GM12878 (cell line): ENCODE measurements around the gene ADAMTS3. TPM values are rescaled to one million over a fixed set of nuclear protein-coding genes. Genes with fewer than 3 reads are reported as not detected.

Source experiments
- ATAC-seq: fragments of 200-7000 bp; cut with Tn5 transposase; 3 replicates; pipeline ENCODE4 v1.9.1; 2020; ENCODE audit warnings: mild to moderate bottlenecking, moderate library complexity
- BruUV-seq: library from RNA; stranded (reverse); fragments of 400-500 nt; replicated peaks from 2 replicates; lab custom pipeline; 2021; lab: Mats Ljungman, UMichigan
- CTCF ChIA-PET: fragments of 300-600 bp; sonication (Branson Sonifier 250); formaldehyde crosslinking; extraction: SDS; loops from one replicate; lab custom pipeline; 2021; ENCODE audit warnings: inconsistent platforms; lab: Yijun Ruan, JAX
- POLR2A ChIA-PET: fragments of 350-600 bp; formaldehyde crosslinking; extraction: SDS; loops from one replicate; lab custom pipeline; 2021; ENCODE audit warnings: inconsistent platforms; lab: Charles Lee
- RAD21 ChIA-PET: fragments of 300-600 bp; sonication (Branson Sonifier 250); formaldehyde crosslinking; loops from one replicate; lab custom pipeline; 2023; ENCODE audit warnings: antibody characterized with exemption; ENCODE audit not compliant: unreplicated experiment; lab: Charles Lee
- SMC1A ChIA-PET: fragments of 300-600 bp; sonication (Branson Sonifier 250); formaldehyde crosslinking; loops from one replicate; lab custom pipeline; 2023; ENCODE audit not compliant: unreplicated experiment, uncharacterized antibody; lab: Charles Lee
- DNase-seq: peaks from one replicate; pipeline ENCODE4 v3.0.0-alpha.2; 2011; ENCODE audit warnings: low read depth, low spot score
- FAIRE-seq: peaks from 3 replicates; lab custom pipeline; 2011; peaks lifted over from hg19 to GRCh38; lab: Jason Lieb, UNC
- H2AFZ ChIP-seq: 2 replicates; pipeline ENCODE4 v1.6.0; 2011; ENCODE audit warnings: low read depth, low read length, control low read depth; ENCODE audit not compliant: control insufficient read depth
- H3K27ac ChIP-seq: 2 replicates; pipeline ENCODE4 v1.5.1; 2011; ENCODE audit warnings: control low read depth; ENCODE audit not compliant: control insufficient read depth, insufficient read depth
- H3K27me3 ChIP-seq, 2 experiments: replicated peaks in 1 of 2; 2 replicates each; pipeline versions ENCODE4 v1.6.0 to v1.6.1; 2011; ENCODE audit warnings: low read length in 1 of 2; ENCODE audit not compliant: control insufficient read depth in 2 of 2, insufficient read depth in 2 of 2
- H3K36me3 ChIP-seq, 2 experiments: 2 replicates each; pipeline ENCODE4 v1.5.1; 2011; ENCODE audit warnings: low read length in 1 of 2; ENCODE audit not compliant: control insufficient read depth in 2 of 2, insufficient read depth in 2 of 2
- H3K4me1 ChIP-seq: 2 replicates; pipeline ENCODE4 v1.6.1; 2011; ENCODE audit warnings: mild to moderate bottlenecking, low read length, moderate library complexity, mixed read lengths; ENCODE audit not compliant: control insufficient read depth, insufficient read depth
- H3K4me2 ChIP-seq: 2 replicates; pipeline ENCODE4 v1.6.0; 2011; ENCODE audit warnings: control low read depth; ENCODE audit not compliant: control insufficient read depth, insufficient read depth
- H3K4me3 ChIP-seq: fragments of 200-600 bp; sonication (generic); 2 replicates; pipeline ENCODE4 v1.5.1; 2016
- H3K79me2 ChIP-seq: 2 replicates; pipeline ENCODE4 v1.6.0; 2011; ENCODE audit warnings: low read length; ENCODE audit not compliant: control insufficient read depth, insufficient read depth
- H3K9ac ChIP-seq: 2 replicates; pipeline ENCODE4 v1.8.0; 2011; ENCODE audit warnings: low read length, control low read depth, mixed read lengths; ENCODE audit not compliant: control insufficient read depth, insufficient read depth
- H3K9me3 ChIP-seq: replicated peaks from 3 replicates; pipeline ENCODE4 v1.5.1; 2011; ENCODE audit warnings: mild to moderate bottlenecking, low read length; ENCODE audit not compliant: control insufficient read depth, insufficient read depth
- H4K20me1 ChIP-seq: 2 replicates; pipeline ENCODE4 v1.6.0; 2011; ENCODE audit not compliant: control insufficient read depth, insufficient read depth
- BCL11A ChIP-seq: IDR thresholded peaks from 2 replicates; pipeline ENCODE4 v1.6.1; 2011; ENCODE audit warnings: low read depth, low read length
- CBX3 ChIP-seq: fragments of 200-600 bp; sonication (generic); IDR thresholded peaks from 2 replicates; pipeline ENCODE4 v1.6.1; 2016; ENCODE audit warnings: low read depth, borderline replicate concordance
- EED ChIP-seq: sonication (generic); IDR thresholded peaks from 2 replicates; pipeline ENCODE4 v1.6.1; 2016; ENCODE audit warnings: antibody characterized with exemption, low read depth
- FOXK2 ChIP-seq: fragments of 450-650 bp; IDR thresholded peaks from 2 replicates; pipeline ENCODE4 v1.6.1; 2017; ENCODE audit warnings: mild to moderate bottlenecking, moderate library complexity
- NFXL1 ChIP-seq: fragments of 450-650 bp; IDR thresholded peaks from 2 replicates; pipeline ENCODE4 v1.6.1; 2017; ENCODE audit warnings: antibody characterized with exemption, mild to moderate bottlenecking, borderline replicate concordance
- POLR2AphosphoS2 ChIP-seq: IDR thresholded peaks from 2 replicates; pipeline ENCODE4 v1.6.1; 2011; ENCODE audit warnings: low read depth, mild to moderate bottlenecking, low read length, improper control_type of control experiment, moderate library complexity
- POLR2AphosphoS5 ChIP-seq: IDR thresholded peaks from 2 replicates; pipeline ENCODE4 v1.6.1; 2011; ENCODE audit warnings: mild to moderate bottlenecking, low read length, inconsistent platforms
- PRDM15 ChIP-seq: fragments of 450-650 bp; formaldehyde crosslinking; IDR thresholded peaks from 2 replicates; pipeline ENCODE4 v1.4.0; 2020; ENCODE audit warnings: mild to moderate bottlenecking, moderate library complexity
- RFX5 ChIP-seq: IDR thresholded peaks from 2 replicates; pipeline ENCODE4 v1.6.1; 2011; ENCODE audit warnings: low read depth, low read length, improper control_type of control experiment
- RUNX3 ChIP-seq: IDR thresholded peaks from 2 replicates; pipeline ENCODE4 v1.6.1; 2012; ENCODE audit warnings: low read length, inconsistent platforms
- SP1 ChIP-seq: IDR thresholded peaks from one replicate; pipeline ENCODE4 v1.6.1; 2011; ENCODE audit warnings: low read depth, low read length
- SREBF2 ChIP-seq: IDR thresholded peaks from 2 replicates; pipeline ENCODE4 v1.6.1; 2012; ENCODE audit warnings: mild to moderate bottlenecking, low read length
- STAT1 ChIP-seq: fragments of 450-650 bp; conservative IDR thresholded peaks from 2 replicates; pipeline ENCODE4 v1.6.1; 2014; ENCODE audit warnings: antibody characterized with exemption, mild to moderate bottlenecking
- WRNIP1 ChIP-seq: IDR thresholded peaks from 2 replicates; pipeline ENCODE4 v1.6.1; 2011; ENCODE audit warnings: low read depth, low read length, improper control_type of control experiment, borderline replicate concordance
- ZNF24 ChIP-seq: fragments of 450-650 bp; IDR thresholded peaks from 2 replicates; pipeline ENCODE4 v1.6.1; 2017; ENCODE audit warnings: antibody characterized with exemption, mild to moderate bottlenecking
- WGBS: methylation state at CpG from one replicate; pipeline ENCODE4 v1.1.6; 2016; ENCODE audit warnings: low lambda C conversion rate; ENCODE audit not compliant: insufficient replicate concordance, insufficient coverage; ENCODE audit errors: missing lambda C conversion rate; 5-methylcytosine and 5-hydroxymethylcytosine counted together
- in situ Hi-C: fragments of 300-500 bp; cut with MboI; formaldehyde crosslinking; loops from 9 replicates; pipeline ENCODE4 v1.14.3; 2018; ENCODE audit warnings: mixed read lengths
- intact Hi-C: fragments of 100-400 bp; cut with micrococcal nuclease; formaldehyde crosslinking; loops from one replicate; pipeline ENCODE4 v1.14.2; 2022; ENCODE audit not compliant: unreplicated experiment
- polyA plus RNA-seq, 11 experiments: library from polyadenylated mRNA; depleted of rRNA in 4 of 11; unstranded in 6 of 11; stranded (reverse) in 5 of 11; fragments of >200 nt; fragmentation: Nextera tagmentation in 4 of 11; fragmentation: Illumina TruSeq in 1 of 11; extraction: Ambion mirVana in 4 of 11; extraction: Trizol in 1 of 11; gene quantifications; 1 replicate in 1 of 11; 2 replicates in 10 of 11; pipeline versions ENCODE4 v1.2.1 to v1.2.3, GENCODE V29; 2011 to 2016; ENCODE audit warnings: inconsistent platforms in 2 of 11, missing spikeins in 2 of 11, low read depth in 1 of 11
- total RNA-seq, 4 experiments: library from RNA; depleted of rRNA in 3 of 4; stranded (reverse); fragments of >200 nt in 3 of 4; fragmentation: Illumina TruSeq in 1 of 4; extraction: Trizol in 1 of 4; gene quantifications; 2 replicates each; pipeline versions ENCODE4 v1.2.1 to v1.2.3, GENCODE V29; 2013 to 2021

The ADAMTS3 gene
- total and polyA plus RNA-seq, 10 of the 15 experiments (the other 5 are each of a cell fraction or from before 2014, with no cell fraction given) = under 0.01 to 0.07 (median 0.02) TPM; not detected in 6

GRCh38 chr4:72569719-72570235 lies 756 bp upstream of the ADAMTS3 start:
- H3K4me1 ChIP-seq = no peaks in the 10 kb centered on the region
- ChIA-PET POLR2A (no interaction called here), RAD21 (no interaction called here), SMC1A (no interaction called here), CTCF (no interaction called here)
- no peak overlapping the region for H2AFZ ChIP-seq
- H3K9ac ChIP-seq = no peak overlapping the region
- no peaks in the 10 kb centered on the region for H3K9me3 ChIP-seq
- no peak for ATAC-seq
- H3K4me3 ChIP-seq = no peak overlapping the region
- H3K36me3 ChIP-seq = no peaks in the 10 kb centered on the region
- H3K27me3 ChIP-seq = peaks cover 4 to 9% of the 10 kb centered on the region in 2 experiments
- 39% methylated on average over 15 of the region's 15 CpGs for WGBS
- H3K4me2 ChIP-seq = no peak overlapping the region
- no peak overlapping the region for H3K27ac ChIP-seq
- no peaks in the 10 kb centered on the region for H3K79me2 ChIP-seq
- BruUV-seq = no TSS peak
- H4K20me1 ChIP-seq = no peaks in the 10 kb centered on the region
- in situ Hi-C loops (no loop called here), intact Hi-C loops (no loop called here)
- no peak for FAIRE-seq
- no peak for TF ChIP-seq NFXL1
- no peak for TF ChIP-seq WRNIP1
- TF ChIP-seq SREBF2 = no peak
- TF ChIP-seq POLR2AphosphoS2 = no peak
- TF ChIP-seq BCL11A = no peak
- no peak for TF ChIP-seq EED
- TF ChIP-seq CBX3 = no peak
- no peak for TF ChIP-seq RUNX3
- no peak for TF ChIP-seq ZNF24
- no peak for TF ChIP-seq POLR2AphosphoS5
- no peak for TF ChIP-seq SP1
- no peak for TF ChIP-seq STAT1
- TF ChIP-seq PRDM15 (CRISPR knock-in tag) = no peak
- no peak for TF ChIP-seq FOXK2
- TF ChIP-seq RFX5 = no peak
- no peak for DNase-seq
